SK-MEL-5 (cell line): ENCODE results near the gene OR4C16. TPM values are rescaled to one million over a fixed set of nuclear protein-coding genes. Genes with fewer than 3 reads are reported as not detected.

Experiments used
- DNase-seq: peaks from one replicate; pipeline ENCODE4 v3.0.0-alpha.2; 2016; ENCODE audit warnings: low read depth, low spot score
- in situ Hi-C: cut with HindIII; loops from 2 replicates; pipeline ENCODE4 v1.10.0; 2016; ENCODE audit warnings: low sequenced_read_pairs, high pct_unique_total_duplicates, low pct_unique_long_range_greater_than_20kb
- polyA plus RNA-seq, 2 experiments: library from polyadenylated mRNA; depleted of rRNA; stranded (reverse); fragments of >200 nt; gene quantifications; 2 replicates each; pipeline ENCODE4 v1.2.3, GENCODE V29; 2015
- total RNA-seq: library from RNA; depleted of rRNA; stranded (reverse); fragments of >200 nt; shearing (Covaris generic); gene quantifications from 2 replicates; pipeline ENCODE4 v1.2.3, GENCODE V29; 2014; rRNA removed

Gene OR4C16
- total RNA-seq = not detected in 2 replicates
- not detected in 2 replicates for polyA plus RNA-seq (2015; cell fraction: cytosol; rRNA removed)
- polyA plus RNA-seq (2015; cell fraction: nucleus; rRNA removed) = not detected in 2 replicates

GRCh38 chr11:55571828-55572227 lies at the start of gene OR4C16:
TSS of gene OR4C16 (plus strand) at chr11:55572128. CDS start at chr11:55572128, 0 bp downstream.
- in situ Hi-C loops = no loop called here

GRCh38 chr11:55554169-55554568 lies 17.8 kb upstream of the OR4C16 start, which contains the start of gene OR4C15:
TSS of gene OR4C15 (plus strand) at chr11:55554469. CDS start at chr11:55554469, 0 bp downstream.
- no peak for DNase-seq
- in situ Hi-C loops = no loop called here

More at GRCh38 chr11:55571828-55572227, at the start of gene OR4C16:
- no peak for DNase-seq

DNA sequence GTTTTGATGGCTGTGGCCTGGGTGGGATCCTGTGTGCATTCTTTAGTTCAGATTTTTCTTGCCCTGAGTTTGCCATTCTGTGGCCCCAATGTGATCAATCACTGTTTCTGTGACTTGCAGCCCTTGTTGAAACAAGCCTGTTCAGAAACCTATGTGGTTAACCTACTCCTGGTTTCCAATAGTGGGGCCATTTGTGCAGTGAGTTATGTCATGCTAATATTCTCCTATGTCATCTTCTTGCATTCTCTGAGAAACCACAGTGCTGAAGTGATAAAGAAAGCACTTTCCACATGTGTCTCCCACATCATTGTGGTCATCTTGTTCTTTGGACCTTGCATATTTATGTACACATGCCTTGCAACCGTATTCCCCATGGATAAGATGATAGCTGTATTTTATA lies 620 bp downstream of the OR4C16 start:
- in situ Hi-C loops = no loop called here
- no peak for DNase-seq

DNA sequence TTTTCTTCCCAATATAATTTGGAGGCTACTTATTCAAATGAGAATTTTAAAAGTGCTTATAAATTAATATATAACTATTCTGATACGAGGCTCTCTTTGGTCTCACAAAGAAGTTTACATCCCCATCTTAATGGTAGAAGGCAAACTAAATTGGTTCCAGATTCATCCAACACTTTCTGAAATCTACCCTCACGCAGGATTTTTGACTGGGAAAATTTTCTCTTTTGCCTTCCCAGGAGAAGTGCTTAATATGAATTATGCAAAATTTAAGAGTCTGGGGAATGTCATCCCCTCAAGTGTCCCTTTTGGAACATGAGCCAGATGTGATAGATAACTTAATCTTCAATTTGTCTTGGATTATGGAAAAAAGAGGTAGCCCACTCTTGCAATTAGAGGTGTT lies 35.6 kb downstream of the OR4C16 start, which contains the start of gene OR4C11:
Gene OR4C11, minus strand, starts transcription at position 101 of the 400 bp plus-strand sequence. CDS start 3,272 bp downstream, outside the sequence.
- in situ Hi-C loops = no loop called here
- DNase-seq = no peak

Other genes starting within 250 kb of the OR4C16 start
- gene OR4A16, start 228.9 kb upstream of the OR4C16 start, total RNA-seq = not detected in 2 replicates
- gene OR4A15, start 204.2 kb upstream of the OR4C16 start, total RNA-seq = not detected in 2 replicates
- gene OR4C15, start 17.7 kb upstream of the OR4C16 start, total RNA-seq = not detected in 2 replicates
- gene OR4C11, start 35.5 kb downstream of the OR4C16 start, total RNA-seq = not detected in 2 replicates
- gene OR4P4, start 63.0 kb downstream of the OR4C16 start, total RNA-seq = not detected in 2 replicates
- not detected in 2 replicates for gene OR4S2, start 76.2 kb downstream of the OR4C16 start, total RNA-seq
- not detected in 2 replicates for gene OR4C6, start 90.1 kb downstream of the OR4C16 start, total RNA-seq
- gene OR5D13, start 201.3 kb downstream of the OR4C16 start, total RNA-seq = not detected in 2 replicates
- 0.37 TPM in 1 of 2 replicates, not detected in the other for gene OR5D14, start 223.4 kb downstream of the OR4C16 start, total RNA-seq
- not detected in 2 replicates for gene OR5L1, start 239.2 kb downstream of the OR4C16 start, total RNA-seq
- not detected in 2 replicates for gene OR5D18, start 247.5 kb downstream of the OR4C16 start, total RNA-seq